Tibial nerve (tissue), 4 donors: ENCODE data around the gene SRP9. TPM values are rescaled to one million over a fixed set of nuclear protein-coding genes. Genes with fewer than 3 reads are reported as not detected.

Source experiments
- DNase-seq, 2 donors: peaks; one replicate each; pipeline ENCODE4 v3.0.0-alpha.2; 2019; ENCODE audit warnings: low spot score in 2 of 2
- H3K27ac ChIP-seq, 4 donors: fragments of 200-600 bp; sonication (generic) in 3 of 4; one replicate each; pipeline ENCODE4 v1.5.1; 2017 to 2019; ENCODE audit warnings: mild to moderate bottlenecking in 1 of 4
- H3K27me3 ChIP-seq, 2 donors: fragments of 200-600 bp; sonication (generic) in 1 of 2; one replicate each; pipeline versions ENCODE4 v1.5.1 to v1.6.0; 2017 to 2019
- H3K36me3 ChIP-seq, 3 donors: fragments of 200-600 bp; sonication (generic); one replicate each; pipeline ENCODE4 v1.5.1; 2018 to 2019
- H3K4me1 ChIP-seq, 4 donors: fragments of 200-600 bp; sonication (generic) in 3 of 4; one replicate each; pipeline ENCODE4 v1.5.1; 2017 to 2019
- H3K4me3 ChIP-seq, 4 donors: fragments of 200-600 bp; sonication (generic) in 3 of 4; one replicate each; pipeline ENCODE4 v1.5.1; 2017 to 2019; ENCODE audit warnings: mild to moderate bottlenecking in 1 of 4, moderate library complexity in 1 of 4
- H3K9me3 ChIP-seq, 4 donors: fragments of 200-600 bp; sonication (generic) in 3 of 4; one replicate each; pipeline ENCODE4 v1.5.1; 2017 to 2019
- CTCF ChIP-seq, 5 experiments: fragments of 200-600 bp in 3 of 5; fragments of 450-650 bp in 2 of 5; sonication (generic) in 3 of 5; IDR thresholded peaks; one replicate each; pipeline ENCODE4 v1.5.1; 2016 to 2019; ENCODE audit warnings: antibody characterized with exemption in 5 of 5, mild to moderate bottlenecking in 3 of 5, moderate library complexity in 2 of 5
- EP300 ChIP-seq, 2 donors: sonication (generic); formaldehyde crosslinking; IDR thresholded peaks; one replicate each; pipeline ENCODE4 v1.6.1; 2017; ENCODE audit warnings: antibody characterized with exemption in 2 of 2, mild to moderate bottlenecking in 1 of 2
- POLR2A ChIP-seq, 2 donors: fragments of 450-650 bp; IDR thresholded peaks; one replicate each; pipeline ENCODE4 v1.6.1; 2017; ENCODE audit warnings: antibody characterized with exemption in 2 of 2, mild to moderate bottlenecking in 2 of 2, moderate library complexity in 2 of 2
- WGBS, 2 donors: methylation state at CpG; one replicate each; pipeline ENCODE4 v1.1.5; 2018; 5-methylcytosine and 5-hydroxymethylcytosine counted together
- total RNA-seq, 4 donors: library from RNA; depleted of rRNA; stranded (reverse); fragments of >200 nt; gene quantifications; one replicate each; pipeline ENCODE4 v1.1.0, GENCODE V29; 2016

Gene SRP9
- total RNA-seq, 4 donors from 2014 or later, result 130 to 178 (median 146) TPM

- Histone ChIP-seq H3K27ac (no peak overlapping the region), H3K9me3 (no peaks in the 10 kb centered on the region), H3K36me3 (no peaks in the 10 kb centered on the region), H3K27me3 (no peaks in the 10 kb centered on the region), H3K4me3 (no peak overlapping the region), H3K4me1 (peaks cover 0 to 46% (median 15%) of the 10 kb centered on the region in 4 donors)
- TF ChIP-seq CTCF (IDR thresholded peaks at IDR 0.05) (no peak), POLR2A (IDR thresholded peaks at IDR 0.05) (no peak), EP300 (IDR thresholded peaks at IDR 0.05) (no peak)
- DNase-seq, result no peak
- WGBS, 2 donors, result 62 to 73% methylated on average over 5 of the region's 5 CpGs
Measured at GRCh38 chr1:225762002-225762441, 15.6 kb upstream of the SRP9 start.

DNA sequence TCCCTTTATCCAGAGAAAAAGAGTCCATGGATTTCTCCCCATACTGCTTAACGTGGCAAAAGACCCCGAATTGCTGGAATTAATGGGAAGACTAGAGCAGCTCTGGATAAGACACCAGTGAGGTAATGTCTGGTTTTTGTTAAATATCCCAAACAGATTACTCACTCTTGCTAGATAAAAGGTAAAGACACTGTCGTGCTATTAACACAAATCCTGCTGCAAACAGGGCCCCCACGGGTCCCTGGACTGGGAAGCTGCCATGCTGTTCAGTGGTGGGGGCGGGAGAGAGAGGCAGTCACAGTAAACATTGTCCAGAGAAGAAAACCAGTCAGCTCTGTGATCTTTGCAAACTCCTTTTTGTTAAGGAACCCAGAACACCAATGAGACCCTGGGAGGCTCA lies 15.2 kb upstream of the SRP9 start:
- 47 to 49% methylated on average over 5 of the region's 5 CpGs for WGBS, 2 donors
- no peak for DNase-seq
- H3K36me3 ChIP-seq, result no peaks in the 10 kb centered on the region
- no peaks in the 10 kb centered on the region for H3K9me3 ChIP-seq
- no peaks in the 10 kb centered on the region for H3K27me3 ChIP-seq
- TF ChIP-seq POLR2A (IDR thresholded peaks at IDR 0.05) (no peak), CTCF (IDR thresholded peaks at IDR 0.05) (no peak), EP300 (IDR thresholded peaks at IDR 0.05) (no peak)
- H3K4me1 ChIP-seq, result peaks cover 0 to 50% (median 16%) of the 10 kb centered on the region in 4 donors
- peak overlapping the region in 1 of 4 donors; percentile 62 for H3K27ac ChIP-seq
- H3K4me3 ChIP-seq, result no peak overlapping the region

DNA sequence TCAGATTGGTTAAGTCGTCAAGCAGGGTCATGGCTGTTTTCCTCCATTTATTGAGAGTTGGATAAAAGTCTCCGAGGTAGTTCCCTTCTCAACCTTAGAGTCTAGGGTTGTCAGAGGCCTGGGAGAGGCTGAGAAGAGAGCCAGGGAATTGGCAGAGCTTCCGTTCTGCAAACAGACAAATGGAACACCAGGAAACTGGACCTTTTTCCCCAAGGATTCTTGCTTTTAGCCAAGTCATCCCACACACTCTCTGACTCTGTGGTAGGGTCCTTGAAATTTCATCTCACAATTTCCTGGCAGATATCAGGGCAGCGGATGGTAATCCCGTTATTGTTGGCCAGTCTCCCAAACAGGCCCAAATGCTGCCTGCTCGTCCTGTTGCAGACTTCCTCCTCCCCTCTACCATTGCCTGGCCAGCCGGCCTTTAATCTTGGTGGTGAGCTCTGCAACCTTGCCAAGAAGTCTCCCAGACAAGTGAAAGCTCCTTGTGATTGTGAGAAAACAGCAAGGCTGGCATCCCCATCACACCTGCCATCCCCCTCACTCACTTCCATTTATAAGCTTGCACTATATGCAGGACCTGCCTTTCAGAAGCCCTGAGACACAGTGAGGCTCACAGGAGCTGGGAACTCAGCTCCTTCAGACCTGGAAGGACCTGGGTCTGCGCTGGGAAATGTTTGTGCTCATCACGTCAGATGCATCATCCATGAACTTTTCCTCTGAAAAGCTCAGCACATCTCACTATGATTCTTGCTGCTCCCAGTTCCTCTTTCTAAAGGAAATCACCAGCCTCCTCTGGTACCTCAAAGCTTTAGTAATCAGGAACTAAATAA lies 13.7 kb upstream of the SRP9 start:
- no peak for TF ChIP-seq CTCF (IDR thresholded peaks at IDR 0.05)
- TF ChIP-seq EP300 (IDR thresholded peaks at IDR 0.05), result no peak
- TF ChIP-seq POLR2A (IDR thresholded peaks at IDR 0.05), result no peak
- WGBS, 2 donors, result 35 to 39% methylated on average over 9 of the region's 9 CpGs
- peaks cover 0 to 54% (median 17%) of the 10 kb centered on the region in 4 donors for H3K4me1 ChIP-seq
- no peak overlapping the region for H3K4me3 ChIP-seq
- no peaks in the 10 kb centered on the region for H3K36me3 ChIP-seq
- DNase-seq, result no peak
- H3K27ac ChIP-seq, result peak overlapping the region in 2 of 4 donors; percentile 34 to 62
- no peaks in the 10 kb centered on the region for H3K27me3 ChIP-seq
- H3K9me3 ChIP-seq, result no peaks in the 10 kb centered on the region

DNA sequence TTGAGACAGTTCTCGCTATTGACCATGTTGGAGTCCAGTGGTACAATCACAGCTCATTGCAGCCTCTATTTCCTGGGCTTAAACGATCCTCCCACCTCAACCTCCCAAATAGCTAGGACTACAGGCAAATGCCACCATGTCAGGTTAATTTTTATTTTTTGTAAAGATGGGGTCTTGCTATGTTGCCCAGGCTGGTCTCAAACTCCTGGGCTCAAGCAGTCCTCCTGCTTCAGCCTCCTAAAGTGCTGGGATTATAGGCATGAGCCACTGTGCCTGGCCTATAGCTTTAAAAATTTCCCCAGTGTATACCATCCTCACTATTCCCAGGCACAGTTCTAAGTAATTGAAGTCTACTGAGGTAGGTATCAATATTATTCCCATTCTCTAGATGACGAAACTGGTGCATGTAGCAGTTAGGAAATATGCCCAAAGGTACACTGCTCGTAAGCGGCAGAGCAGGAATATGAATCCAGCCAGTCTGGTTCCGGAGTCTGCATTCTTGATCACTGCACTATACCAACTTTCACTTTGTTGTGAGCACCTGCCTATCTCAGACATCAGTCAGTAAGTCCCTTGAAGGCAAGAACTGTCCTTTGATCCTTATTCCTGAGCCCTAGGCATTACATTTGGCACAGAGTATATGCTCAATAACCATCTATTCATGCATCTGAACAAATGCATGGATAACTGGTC lies 11.5 kb upstream of the SRP9 start:
- Histone ChIP-seq H3K27me3 (no peaks in the 10 kb centered on the region), H3K4me1 (peaks cover 0 to 76% (median 17%) of the 10 kb centered on the region in 4 donors), H3K4me3 (no peak overlapping the region), H3K9me3 (no peaks in the 10 kb centered on the region), H3K36me3 (no peaks in the 10 kb centered on the region), H3K27ac (peak overlapping the region in 1 of 4 donors; percentile 67)
- no peak for TF ChIP-seq EP300 (IDR thresholded peaks at IDR 0.05)
- TF ChIP-seq POLR2A (IDR thresholded peaks at IDR 0.05), result no peak
- no peak for TF ChIP-seq CTCF (IDR thresholded peaks at IDR 0.05)
- 96 to 99% methylated on average over 6 of the region's 6 CpGs for WGBS, 2 donors
- DNase-seq, result no peak
